NCI-H2227 treated with DMSO at 0.1 percent for 48 hours (cell line): ENCODE results near the gene TSHZ2.
"Not testable (repeated sequence)": the region's sequence is repeated elsewhere in the genome, so short reads cannot be mapped to it uniquely, and the experiment has no call there.

ENCODE experiments used
- DNase-seq: peaks from one replicate; lab custom pipeline; 2025; lab: John Stamatoyannopoulos, UW

TSHZ2 gene

DNA sequence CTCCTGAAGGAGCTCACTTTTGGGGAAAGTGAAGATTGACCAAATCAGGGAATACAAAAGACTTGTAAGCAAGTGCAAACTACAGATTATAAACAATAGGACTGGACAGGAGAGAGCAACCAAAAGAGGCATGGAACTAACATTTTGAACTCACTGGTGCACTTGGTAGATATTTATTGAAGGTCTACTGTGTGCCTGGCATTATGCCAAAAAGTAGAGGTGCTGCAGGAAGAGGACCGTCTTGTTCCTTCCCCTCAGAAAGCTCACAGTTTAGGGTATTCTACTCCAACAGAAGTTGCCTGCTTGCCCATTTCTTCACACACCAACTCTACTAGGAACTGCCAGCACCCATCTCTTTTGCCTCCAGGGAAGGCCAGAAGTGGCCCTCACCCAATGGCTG is 10.0 kb upstream of the TSHZ2 start:
- DNase-seq = no peak

DNA sequence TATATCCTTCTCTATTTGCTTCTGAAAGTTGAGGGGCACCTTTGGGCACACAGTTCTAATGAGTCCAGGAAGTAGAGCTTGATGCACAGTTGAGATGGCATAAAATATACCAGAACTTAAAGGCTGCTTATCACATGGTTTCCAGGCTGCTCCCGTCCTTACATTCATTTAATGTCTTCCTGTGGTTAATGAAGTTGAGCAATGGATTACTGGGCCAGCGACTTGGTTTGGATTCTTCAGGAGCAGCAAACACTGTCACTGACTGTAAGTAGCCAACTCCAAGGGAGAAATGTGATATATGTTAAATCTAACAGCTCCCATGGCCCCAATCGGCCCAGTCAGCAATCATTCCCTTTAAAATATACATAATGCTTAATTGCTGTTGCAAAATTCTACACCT is 9.0 kb upstream of the TSHZ2 start:
- no peak for DNase-seq

DNA sequence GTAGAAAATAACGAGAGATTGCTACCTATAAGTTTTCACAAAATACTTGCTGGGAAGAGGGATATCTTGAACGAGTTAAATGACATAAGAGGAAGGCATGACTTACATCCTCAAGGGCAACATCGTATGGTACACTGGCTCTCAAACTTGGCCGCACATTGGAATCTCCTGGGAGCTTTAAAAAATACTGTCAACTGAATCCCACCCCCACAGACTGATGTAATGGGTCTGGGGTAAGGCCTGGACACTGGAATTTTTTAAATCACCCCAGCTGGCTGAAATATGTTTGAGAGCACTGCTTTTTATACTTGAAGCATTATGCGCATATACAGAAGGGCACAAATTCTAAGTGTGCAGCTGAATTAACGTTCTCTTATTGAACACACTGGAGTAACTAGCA is 8.0 kb upstream of the TSHZ2 start:
- no peak for DNase-seq

DNA sequence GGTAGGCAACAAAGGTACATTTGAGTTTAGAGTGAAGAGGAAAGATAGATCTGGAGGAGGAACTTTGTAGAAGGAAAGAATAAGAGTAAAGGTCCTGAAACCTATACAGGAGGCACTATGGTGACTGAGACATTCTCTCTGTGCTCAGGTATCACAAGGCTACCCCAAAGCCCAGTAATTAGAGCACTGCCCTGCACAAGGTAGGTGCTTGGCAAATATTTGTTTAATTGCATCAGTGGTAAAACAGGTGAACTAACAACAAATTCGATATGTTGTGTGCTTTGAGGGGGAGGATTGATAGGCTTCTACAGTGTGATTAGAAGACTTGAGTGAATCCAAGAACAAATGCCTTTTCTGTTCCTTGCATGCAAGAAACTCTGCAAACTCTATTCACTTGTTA is 6.8 kb upstream of the TSHZ2 start:
- DNase-seq = no peak

DNA sequence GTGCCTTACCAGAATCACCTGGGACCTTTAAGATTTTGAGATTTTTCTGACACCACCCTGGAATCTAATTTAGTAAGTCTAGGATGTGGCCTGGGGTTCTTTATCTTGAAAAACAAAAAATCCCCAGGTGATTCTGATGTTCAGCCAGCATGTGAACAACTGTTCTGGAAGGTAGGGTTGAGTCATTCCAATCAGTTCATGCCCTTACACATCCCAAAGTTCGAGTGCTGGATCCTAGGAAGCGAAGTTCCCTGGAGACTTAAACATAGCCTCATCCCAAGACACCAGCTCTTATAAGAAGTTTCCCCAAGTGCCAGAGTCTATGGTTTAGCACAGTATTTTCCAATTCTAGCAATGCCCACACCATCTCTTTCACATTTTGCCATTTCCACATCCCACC is 6.3 kb upstream of the TSHZ2 start:
- DNase-seq = no peak

DNA sequence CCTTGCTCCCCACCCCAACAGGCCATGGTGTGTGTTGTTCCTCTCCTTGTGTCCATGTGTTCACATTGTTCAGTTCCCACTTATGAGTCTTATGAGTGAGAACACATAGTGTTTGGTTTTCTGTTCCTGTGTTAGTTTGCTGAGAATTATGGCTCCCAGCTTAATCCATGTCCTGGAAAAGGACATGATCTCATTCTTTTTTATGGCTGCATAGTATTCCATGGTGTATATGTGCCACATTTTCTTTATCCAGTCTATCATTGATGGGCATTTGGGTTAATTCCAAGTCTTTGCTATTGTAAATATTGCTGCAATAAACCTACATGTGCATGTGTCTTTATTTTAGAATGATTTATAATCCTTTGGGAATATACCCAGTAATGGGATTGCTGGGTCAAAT is 5.6 kb upstream of the TSHZ2 start:
- not testable (repeated sequence) for DNase-seq

DNA sequence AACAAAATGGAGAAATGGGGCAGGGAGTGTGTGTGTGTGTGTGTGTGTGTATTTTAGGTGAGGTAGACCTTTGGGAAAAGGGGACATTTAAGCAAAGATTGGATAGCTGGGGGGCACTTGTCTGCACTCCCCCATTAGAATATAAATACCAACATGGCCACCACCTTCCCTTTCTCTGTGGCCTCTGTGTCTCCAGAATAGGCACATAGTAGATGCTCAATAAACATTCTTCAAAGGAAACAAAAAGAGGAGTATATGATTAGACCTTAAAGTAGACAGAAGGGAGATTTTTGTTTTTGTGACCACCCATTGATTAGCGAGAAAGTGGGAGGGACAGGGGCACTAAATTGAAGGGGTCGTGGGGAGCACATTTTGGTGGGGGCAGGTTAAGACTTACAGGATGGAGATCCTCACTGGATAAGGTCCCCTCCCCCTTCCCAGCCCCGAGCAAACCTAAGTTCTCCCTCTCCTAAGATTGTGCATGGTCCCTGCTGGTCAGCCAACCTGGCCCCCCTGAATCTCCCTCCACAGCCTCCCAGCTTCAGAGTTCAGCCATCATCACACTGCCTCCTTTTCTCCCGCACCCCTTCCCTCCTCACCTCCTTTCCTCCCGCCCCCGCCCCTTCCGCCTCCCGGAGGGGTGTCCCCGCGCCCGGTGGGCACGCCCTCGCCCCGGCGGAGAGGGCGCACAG is 514 bp upstream of the TSHZ2 start:
- DNase-seq = no peak

DNA sequence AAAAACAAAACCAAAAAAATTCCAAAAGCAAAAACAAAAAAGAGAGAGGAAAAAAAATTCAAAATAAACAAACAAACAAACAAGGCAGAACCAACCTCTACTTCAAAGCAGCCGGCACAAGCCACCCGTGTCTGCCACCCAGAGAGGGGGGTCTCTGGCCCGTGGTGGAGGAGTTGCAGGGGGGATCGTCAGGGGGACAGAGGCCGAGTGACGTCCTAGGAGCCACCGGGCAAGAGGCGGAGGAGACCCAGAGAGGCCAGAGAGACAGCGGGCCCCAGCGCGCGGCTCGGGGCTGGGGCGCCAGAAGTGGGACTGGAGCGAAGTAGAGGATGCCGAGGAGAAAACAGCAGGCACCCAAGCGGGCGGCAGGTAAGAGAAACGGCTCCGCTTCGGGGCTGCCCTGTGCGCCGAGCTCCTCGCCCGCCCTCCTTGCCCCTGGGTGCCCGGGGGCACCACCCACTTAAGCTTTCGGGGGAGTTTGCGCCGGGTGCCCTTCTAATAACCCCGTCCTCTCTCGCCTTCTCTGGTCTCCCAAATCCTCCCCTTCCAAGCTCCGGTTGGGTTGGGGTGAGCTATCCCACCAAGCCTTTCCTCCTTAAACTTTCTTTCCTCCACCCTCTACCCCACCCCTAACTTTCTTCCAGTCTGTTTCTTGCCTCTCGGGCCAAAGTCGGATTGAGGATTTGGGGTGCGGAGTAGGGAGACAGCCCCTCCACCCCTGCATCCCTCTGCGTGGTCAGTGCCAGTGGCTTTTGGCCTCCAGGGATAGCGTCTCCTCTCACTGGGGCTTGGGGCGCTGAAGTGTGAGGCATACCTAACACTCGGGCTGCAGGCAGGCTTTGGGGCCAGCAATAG is 1.0 kb downstream of the TSHZ2 start:
- DNase-seq = no peak

DNA sequence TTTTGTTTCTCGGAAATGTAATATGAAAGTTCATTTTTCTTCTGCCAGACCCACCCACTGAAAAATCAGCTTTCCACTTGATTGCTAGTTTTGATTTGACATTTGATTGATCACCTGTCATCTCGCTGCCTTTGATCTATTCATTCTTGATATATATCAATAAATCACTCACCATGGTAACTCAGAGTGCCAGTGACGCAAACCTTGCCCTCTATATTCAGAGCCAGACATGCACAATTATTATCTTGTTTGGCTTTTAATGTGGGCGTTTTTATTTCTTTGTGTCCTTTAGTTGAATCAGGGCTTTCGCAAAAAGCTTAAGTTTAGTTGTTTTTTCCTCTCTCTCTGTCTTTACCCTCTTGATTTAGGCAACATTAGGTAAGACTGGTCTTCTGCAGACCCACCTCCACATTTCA is 2.0 kb downstream of the TSHZ2 start:
- DNase-seq = no peak

DNA sequence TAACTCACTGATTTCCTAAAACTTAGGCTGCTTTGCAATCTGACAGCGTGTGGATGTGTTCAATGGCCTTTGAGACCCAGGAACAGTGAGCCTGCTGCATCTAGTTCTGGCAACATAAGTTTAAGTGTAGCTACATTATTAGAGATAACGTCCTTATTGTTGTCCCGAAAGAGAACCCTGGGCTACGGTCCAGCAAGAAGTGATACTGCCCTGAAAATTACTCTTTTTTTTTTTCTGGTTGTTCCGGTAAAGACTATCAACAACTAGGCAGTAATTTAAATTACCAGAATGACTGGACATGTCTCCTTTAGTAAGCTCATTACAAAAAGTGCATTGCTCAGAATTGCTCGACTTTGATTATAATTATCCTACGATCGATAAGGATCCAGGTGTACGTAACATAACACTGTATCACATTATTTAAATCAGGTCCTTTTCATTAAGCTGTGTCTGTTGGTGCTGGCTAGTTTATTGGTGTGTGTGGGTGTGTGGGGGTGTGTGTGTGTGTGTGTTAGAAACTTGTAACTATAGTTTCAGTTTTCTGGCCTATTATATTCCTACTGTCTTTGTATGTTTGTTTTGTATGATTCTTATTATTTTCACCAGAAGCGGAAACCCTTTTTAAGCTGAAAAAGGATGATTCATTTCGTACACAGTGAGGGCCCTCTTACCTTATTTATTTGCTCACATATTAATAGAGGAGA is 3.0 kb downstream of the TSHZ2 start:
- DNase-seq = no peak

DNA sequence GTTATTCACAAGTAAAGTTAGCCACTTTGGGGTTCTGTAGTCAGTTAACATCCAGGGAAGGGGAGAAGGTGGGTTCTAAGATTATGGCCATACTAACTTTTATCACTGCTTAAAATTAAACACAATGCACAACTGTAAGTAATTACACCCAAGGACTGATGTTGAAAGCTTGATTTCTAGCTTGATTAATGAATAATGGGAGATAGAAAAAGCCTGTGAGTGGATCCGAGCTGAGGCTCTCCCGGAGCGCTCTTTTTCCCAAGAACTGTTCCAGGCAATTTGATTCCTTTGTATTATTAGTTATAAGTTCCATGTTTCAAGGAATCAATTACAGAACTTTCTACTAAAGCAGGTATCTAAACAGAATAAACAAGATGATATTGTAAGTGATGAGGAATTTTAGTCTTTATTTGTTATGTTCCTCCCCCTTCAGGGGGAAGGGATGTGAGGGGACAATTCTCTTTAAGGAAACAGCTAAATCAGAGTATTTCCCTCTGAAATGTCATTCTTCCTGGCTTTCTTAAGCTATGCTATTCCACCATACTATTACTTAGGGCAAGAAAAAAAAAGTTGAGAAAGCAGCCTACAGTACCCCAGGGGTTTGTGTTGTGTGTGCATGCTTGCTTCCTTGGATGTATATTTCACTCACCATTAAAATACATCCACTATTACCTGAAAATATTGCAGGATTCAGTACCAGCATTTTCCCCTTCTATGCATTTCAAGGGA is 3.8 kb downstream of the TSHZ2 start:
- DNase-seq = no peak

DNA sequence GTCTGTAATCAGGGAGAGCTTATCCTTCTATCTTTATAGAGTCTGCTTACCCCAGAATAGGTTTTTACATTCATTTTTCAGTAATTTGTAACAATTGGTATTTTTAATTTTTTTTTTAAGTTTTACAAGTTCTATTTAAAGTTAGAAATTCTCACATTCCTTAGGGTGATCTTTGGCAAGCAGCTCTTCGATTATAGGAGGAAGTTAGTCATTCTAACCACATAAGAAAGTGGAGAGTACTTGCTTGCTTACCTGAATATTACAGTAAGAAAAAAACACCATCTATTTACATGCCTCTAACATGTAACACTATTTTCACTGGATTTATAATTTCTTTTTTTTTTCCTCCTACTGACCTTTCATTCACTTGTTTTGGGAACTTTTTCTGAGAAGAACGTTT is 6.7 kb downstream of the TSHZ2 start:
- DNase-seq = no peak

DNA sequence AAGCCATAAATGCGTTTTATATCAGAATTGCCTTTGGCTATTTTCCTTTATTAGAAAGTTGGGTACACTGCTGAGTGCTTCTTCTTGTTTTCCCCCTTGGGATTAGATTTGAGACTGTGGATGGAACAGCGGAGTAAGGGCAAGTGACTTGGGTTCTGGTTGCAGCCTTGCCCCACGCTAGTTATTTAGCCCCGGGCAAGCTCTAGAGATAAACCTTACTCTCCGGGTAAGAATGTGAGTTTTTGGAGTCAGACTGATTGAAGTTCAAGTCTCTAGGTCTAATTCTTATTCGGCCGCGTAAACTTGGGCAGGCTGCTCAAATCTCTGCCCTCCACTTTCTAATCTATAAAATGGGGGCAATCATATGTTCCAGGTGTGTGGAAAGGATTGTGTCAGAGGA is 8.9 kb downstream of the TSHZ2 start:
- no peak for DNase-seq

DNA sequence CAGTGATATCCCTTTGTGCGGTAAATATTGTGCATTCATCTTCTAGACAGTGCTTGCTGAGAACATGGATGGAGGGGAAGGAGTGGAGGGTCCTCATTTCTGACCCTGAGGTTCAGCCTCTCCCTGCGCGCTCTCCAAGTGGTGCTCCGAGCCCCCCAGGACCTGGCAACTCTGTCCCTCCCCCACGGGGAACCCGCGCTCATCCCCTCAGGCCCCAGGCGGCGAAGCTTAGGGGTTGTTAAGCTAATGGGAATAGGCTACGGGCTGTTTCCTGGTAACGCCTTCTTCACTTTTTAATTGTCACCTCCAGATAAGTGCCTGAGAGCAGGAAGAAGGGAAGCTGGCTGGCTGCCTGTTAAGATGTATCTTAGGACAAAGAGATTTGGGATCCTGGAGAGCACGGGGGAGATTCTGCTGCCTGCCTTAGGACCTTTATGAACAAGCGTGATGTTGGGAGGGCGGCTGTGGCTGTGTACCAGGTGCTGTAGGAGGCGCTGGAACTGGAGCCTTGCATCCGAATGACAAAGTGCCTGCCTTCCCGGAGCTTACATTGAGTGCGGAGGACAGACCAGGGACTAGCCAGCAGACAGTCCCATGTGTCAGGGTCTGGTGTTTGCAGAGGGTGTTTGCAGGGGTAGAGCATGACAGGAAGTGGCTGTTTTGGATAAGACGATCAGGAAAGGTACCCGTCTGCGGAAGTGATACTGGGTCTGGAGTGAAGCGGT is 11.7 kb downstream of the TSHZ2 start:
- DNase-seq = no peak

DNA sequence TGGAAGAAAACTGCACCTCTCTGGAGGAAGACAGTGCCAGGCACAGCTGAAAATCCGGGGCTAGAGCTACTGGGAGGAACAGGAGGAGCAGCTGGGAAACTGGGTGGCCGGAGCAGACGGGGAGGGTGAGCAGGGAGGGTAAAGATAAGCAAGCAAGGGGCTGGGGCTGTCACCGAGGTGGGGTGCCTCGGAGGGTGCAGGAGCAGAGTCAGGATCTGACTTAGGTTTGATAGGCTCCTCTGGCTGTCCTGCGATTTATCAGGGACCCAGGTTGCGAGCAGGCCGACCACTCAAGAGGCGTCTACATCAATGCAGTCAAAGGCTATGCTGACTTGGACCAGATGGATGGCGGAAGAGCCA is 12.3 kb downstream of the TSHZ2 start:
- no peak for DNase-seq

DNA sequence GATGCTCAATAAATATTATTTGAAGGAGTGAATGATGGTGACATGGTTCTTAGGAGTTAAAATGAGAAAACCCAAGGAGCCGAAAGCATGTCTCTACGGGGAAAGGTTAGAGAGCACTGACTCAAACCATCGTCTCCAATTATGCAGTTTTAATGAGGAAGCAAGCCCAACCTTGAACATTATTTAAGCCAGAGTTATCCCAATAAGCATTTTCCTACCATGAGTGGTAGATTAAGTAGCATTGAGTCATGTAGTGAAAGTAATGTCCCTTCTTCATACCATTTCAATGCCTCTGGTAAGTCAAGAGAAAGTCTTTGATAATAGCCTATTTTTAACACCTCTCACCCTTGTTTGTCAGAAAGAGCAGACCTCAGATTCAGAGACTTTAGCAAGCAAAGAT is 13.5 kb downstream of the TSHZ2 start:
- DNase-seq = no peak

DNA sequence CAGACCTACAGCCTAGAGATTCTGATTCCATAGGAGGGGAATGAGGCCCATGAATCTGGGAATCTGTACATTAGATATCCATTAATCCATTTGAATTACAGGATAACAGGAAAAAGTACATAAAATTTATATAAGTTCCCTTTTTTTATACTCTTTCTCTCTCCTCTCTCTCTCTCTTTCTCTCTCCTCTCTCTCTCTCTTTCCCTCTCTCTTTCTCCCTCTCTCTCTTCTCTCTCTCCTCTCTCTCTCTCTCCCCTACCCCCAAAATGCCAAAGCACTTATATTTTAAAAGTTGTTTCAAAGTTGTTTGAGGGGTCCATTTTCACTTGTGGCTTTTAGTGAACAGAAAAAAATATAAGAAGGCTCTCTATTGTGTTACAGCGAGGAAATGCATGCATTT is 15.1 kb downstream of the TSHZ2 start:
- DNase-seq = no peak

DNA sequence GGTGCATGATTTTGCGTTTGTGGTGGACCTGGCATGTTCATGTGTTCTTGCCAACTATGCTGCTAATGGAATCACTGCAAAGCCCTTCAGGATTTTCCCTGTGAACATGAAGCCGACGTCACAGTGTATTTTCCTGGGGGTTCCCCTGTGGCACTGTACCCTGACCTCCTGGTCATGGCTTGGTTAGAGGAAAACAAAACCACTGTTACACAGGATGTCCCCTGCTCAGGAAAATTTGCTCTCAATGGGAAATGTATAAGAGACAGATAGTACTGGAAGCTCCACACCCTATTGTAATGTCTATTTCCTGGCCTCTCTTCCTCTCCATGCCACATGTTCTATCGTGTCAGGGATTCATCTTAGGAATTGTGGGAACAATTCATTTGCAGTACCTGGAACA is 19.7 kb downstream of the TSHZ2 start:
- DNase-seq = no peak

DNA sequence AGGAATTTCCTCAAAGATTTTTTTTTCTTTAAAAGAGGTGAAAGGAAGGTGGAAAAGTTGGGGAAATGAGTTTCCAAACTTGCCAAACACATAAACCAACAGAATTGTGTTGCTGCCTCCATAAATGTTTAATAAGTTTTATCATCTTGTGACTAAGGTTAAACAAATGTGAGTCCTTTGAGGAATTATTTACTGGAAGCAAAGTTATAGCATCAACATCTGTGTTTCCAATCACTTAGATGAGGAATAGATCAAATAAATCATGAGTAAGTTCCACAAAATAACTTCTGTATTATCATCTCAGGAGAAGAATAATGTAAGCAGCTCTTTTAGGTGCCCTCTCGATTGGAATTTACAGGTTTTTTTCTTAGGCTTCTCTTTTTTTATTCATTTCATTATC is 20.5 kb downstream of the TSHZ2 start:
- no peak for DNase-seq

DNA sequence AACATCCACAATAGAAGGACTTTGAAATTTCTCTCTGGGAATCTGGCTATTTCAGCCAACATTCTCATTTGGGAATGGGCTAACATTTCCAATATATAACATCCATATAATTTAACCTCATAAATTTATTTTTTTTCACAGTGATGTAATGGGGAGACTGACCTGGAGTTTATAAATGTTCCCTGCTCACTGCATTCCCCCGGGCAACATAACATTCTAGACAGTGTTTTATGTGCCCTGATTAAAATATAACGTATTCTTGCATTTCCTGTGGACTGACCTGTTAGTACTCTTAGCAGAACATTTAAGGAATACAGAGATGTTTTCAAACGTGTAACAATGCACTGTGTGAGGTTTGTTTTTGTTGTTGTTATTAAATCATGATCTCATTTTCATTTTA is 20.9 kb downstream of the TSHZ2 start:
- DNase-seq = no peak

DNA sequence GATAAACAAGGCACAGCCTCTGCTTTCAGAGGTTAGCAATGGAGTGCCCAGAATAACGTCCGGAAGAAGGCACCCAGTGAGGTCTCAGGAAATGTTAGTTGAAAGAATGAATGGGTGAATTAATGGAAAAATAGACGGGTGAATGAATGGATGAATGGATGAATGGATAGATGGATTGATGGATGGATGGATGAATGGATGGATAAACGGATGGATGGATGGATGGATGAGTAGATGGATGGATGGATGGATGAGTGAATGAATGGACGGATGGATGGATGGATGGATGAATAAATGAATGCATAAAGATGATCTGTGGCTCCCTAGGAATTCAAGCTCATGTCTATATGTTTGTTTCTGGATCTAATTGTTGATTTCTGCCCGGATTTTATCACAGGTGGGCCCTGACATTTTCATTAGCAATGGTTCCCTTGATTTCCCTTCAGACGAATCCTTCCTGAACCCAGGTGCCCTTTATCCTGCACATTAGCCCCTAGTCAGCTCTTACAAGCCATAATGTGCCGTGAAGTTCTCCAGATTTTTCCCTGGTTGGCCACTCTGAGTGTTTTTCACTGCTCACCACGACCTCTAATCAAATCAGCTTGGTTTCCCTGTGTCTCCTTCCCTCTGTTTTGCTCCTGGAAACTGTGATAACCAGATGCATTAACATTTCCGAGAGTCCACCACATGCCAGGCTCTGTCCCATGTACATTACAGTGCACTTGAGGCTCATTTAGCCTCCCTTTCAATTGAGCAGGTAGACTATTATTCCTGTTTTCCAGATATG is 22.2 kb downstream of the TSHZ2 start:
- DNase-seq = no peak
